Measurements from ENCODE around the gene STK39.
"Not testable (repeated sequence)": the region's sequence is repeated elsewhere in the genome, so short reads cannot be mapped to it uniquely, and the experiment has no call there.

The STK39 gene

GRCh38 chr2:168247341-168248261 lies at the start of gene STK39:
Gene STK39 (minus strand): TSS chr2:168247595. CDS start chr2:168247435, 160 bp downstream.
- in situ Hi-C loops (cut with MboI; ENCODE audit: low sequenced_read_pairs) = no loop called here

GRCh38 chr2:168295051-168295450 lies 47.7 kb upstream of the STK39 start:
- in situ Hi-C loops (cut with MboI; ENCODE audit: low sequenced_read_pairs) = no loop called here

- in situ Hi-C loops (cut with MboI; ENCODE audit: low sequenced_read_pairs) = no loop called here
Measured at GRCh38 chr2:168294409-168294808, 47.0 kb upstream of the STK39 start.

GRCh38 chr2:168293766-168294165 lies 46.4 kb upstream of the STK39 start:
- in situ Hi-C loops (cut with MboI; ENCODE audit: low sequenced_read_pairs) = no loop called here

GRCh38 chr2:168290391-168290790 lies 43.0 kb upstream of the STK39 start:
- in situ Hi-C loops (cut with MboI; ENCODE audit: low sequenced_read_pairs) = no loop called here

GRCh38 chr2:168289880-168290279 lies 42.5 kb upstream of the STK39 start:
- in situ Hi-C loops (cut with MboI; ENCODE audit: low sequenced_read_pairs) = no loop called here

GRCh38 chr2:168286535-168286934 lies 39.1 kb upstream of the STK39 start:
- in situ Hi-C loops (cut with MboI; ENCODE audit: low sequenced_read_pairs) = no loop called here

- in situ Hi-C loops (cut with MboI; ENCODE audit: low sequenced_read_pairs) = no loop called here
Measured at GRCh38 chr2:168278424-168278888, 31.1 kb upstream of the STK39 start.

GRCh38 chr2:168277276-168277675 lies 29.9 kb upstream of the STK39 start:
- in situ Hi-C loops (cut with MboI; ENCODE audit: low sequenced_read_pairs) = no loop called here

- in situ Hi-C loops (cut with MboI; ENCODE audit: low sequenced_read_pairs) = no loop called here
Measured at GRCh38 chr2:168272225-168272624, 24.8 kb upstream of the STK39 start.

- in situ Hi-C loops (cut with MboI; ENCODE audit: low sequenced_read_pairs) = not testable (repeated sequence)
Measured at GRCh38 chr2:168262926-168263325, 15.5 kb upstream of the STK39 start.

GRCh38 chr2:168256448-168256847 lies 9.1 kb upstream of the STK39 start:
- in situ Hi-C loops (cut with MboI; ENCODE audit: low sequenced_read_pairs) = no loop called here

- in situ Hi-C loops (cut with MboI; ENCODE audit: low sequenced_read_pairs) = no loop called here
Measured at GRCh38 chr2:168255866-168256265, 8.5 kb upstream of the STK39 start.

- in situ Hi-C loops (cut with MboI; ENCODE audit: low sequenced_read_pairs) = no loop called here
Measured at GRCh38 chr2:168255103-168255502, 7.7 kb upstream of the STK39 start.

GRCh38 chr2:168254158-168254935 lies 7.0 kb upstream of the STK39 start:
- in situ Hi-C loops (cut with MboI; ENCODE audit: low sequenced_read_pairs) = no loop called here

- in situ Hi-C loops (cut with MboI; ENCODE audit: low sequenced_read_pairs) = no loop called here
Measured at GRCh38 chr2:168253379-168253778, 6.0 kb upstream of the STK39 start.

GRCh38 chr2:168252976-168253375 lies 5.6 kb upstream of the STK39 start:
- in situ Hi-C loops (cut with MboI; ENCODE audit: low sequenced_read_pairs) = no loop called here

- in situ Hi-C loops (cut with MboI; ENCODE audit: low sequenced_read_pairs) = no loop called here
Measured at GRCh38 chr2:168246483-168247340, 683 bp downstream of the STK39 start.

- in situ Hi-C loops (cut with MboI; ENCODE audit: low sequenced_read_pairs) = no loop called here
Measured at GRCh38 chr2:168246072-168246482, 1.3 kb downstream of the STK39 start.

GRCh38 chr2:168245074-168245825 lies 2.1 kb downstream of the STK39 start:
- in situ Hi-C loops (cut with MboI; ENCODE audit: low sequenced_read_pairs) = no loop called here
